ENCODE results near the gene RAB11FIP4. TPM values are rescaled to one million over a fixed set of nuclear protein-coding genes. Genes with fewer than 3 reads are reported as not detected.

Gene RAB11FIP4
- total RNA-seq, 4 donors from 2014 or later = 0.09 to 0.22 (median 0.16) TPM; not detected in 1

- ATAC-seq (no peak), DNase-seq (no peak)
- intact Hi-C loops (cut with DNase I; ENCODE audit: low total_unique reads) (no loop called here), in situ Hi-C loops (cut with MboI; ENCODE audit: low sequenced_read_pairs in 4 of 4) (loop anchor here (25.0 kb wide), 2 partner anchors 388 to 413 kb away; partner anchors contain the start of gene COPRS (in 1 of the 4))
- H3K36me3 ChIP-seq = no peaks in the 10 kb centered on the region
- TF ChIP-seq POLR2A (IDR thresholded peaks at IDR 0.05) (no peak), CTCF (IDR thresholded peaks at IDR 0.05 in 4 of 5, conservative IDR thresholded peaks at IDR 0.05 in 1 of 5) (no peak)
- H3K27me3 ChIP-seq = no peaks in the 10 kb centered on the region
- H3K9me3 ChIP-seq = no peaks in the 10 kb centered on the region
- H3K4me3 ChIP-seq = no peak overlapping the region
- H3K27ac ChIP-seq = no peak overlapping the region
- H3K4me1 ChIP-seq = no peaks in the 10 kb centered on the region
Observed at GRCh38 chr17:31449111-31449510, 57.6 kb downstream of the RAB11FIP4 start.

- Histone ChIP-seq H3K4me3 (no peak overlapping the region), H3K9me3 (no peaks in the 10 kb centered on the region), H3K36me3 (no peaks in the 10 kb centered on the region), H3K27me3 (no peaks in the 10 kb centered on the region), H3K27ac (no peak overlapping the region), H3K4me1 (no peaks in the 10 kb centered on the region)
- DNase-seq = no peak
- TF ChIP-seq CTCF (IDR thresholded peaks at IDR 0.05 in 4 of 5, conservative IDR thresholded peaks at IDR 0.05 in 1 of 5) = no peak
- no peak for TF ChIP-seq POLR2A (IDR thresholded peaks at IDR 0.05)
- ATAC-seq = no peak
- intact Hi-C loops (cut with DNase I; ENCODE audit: low total_unique reads) (no loop called here), in situ Hi-C loops (cut with MboI; ENCODE audit: low sequenced_read_pairs in 4 of 4) (loop anchor here (25.0 kb wide), 2 partner anchors 388 to 413 kb away; partner anchors contain the start of gene COPRS (in 1 of the 4))
Observed at GRCh38 chr17:31449746-31450145, 58.3 kb downstream of the RAB11FIP4 start.

GRCh38 chr17:31452101-31452500 is 60.6 kb downstream of the RAB11FIP4 start:
- intact Hi-C loops (cut with DNase I; ENCODE audit: low total_unique reads) = no loop called here
- TF ChIP-seq POLR2A (IDR thresholded peaks at IDR 0.05) = no peak
- no peak for TF ChIP-seq CTCF (IDR thresholded peaks at IDR 0.05 in 4 of 5, conservative IDR thresholded peaks at IDR 0.05 in 1 of 5)
- Histone ChIP-seq H3K36me3 (no peaks in the 10 kb centered on the region), H3K4me1 (no peaks in the 10 kb centered on the region), H3K4me3 (no peak overlapping the region), H3K9me3 (no peaks in the 10 kb centered on the region), H3K27ac (no peak overlapping the region), H3K27me3 (no peaks in the 10 kb centered on the region)
- in situ Hi-C loops (cut with MboI; ENCODE audit: low sequenced_read_pairs in 4 of 4) = no loop called here
- no peak for ATAC-seq
- DNase-seq = no peak

- no peak for TF ChIP-seq POLR2A (IDR thresholded peaks at IDR 0.05)
- TF ChIP-seq CTCF (IDR thresholded peaks at IDR 0.05 in 4 of 5, conservative IDR thresholded peaks at IDR 0.05 in 1 of 5) = no peak
- ATAC-seq (no peak), DNase-seq (no peak)
- Histone ChIP-seq H3K36me3 (no peaks in the 10 kb centered on the region), H3K27me3 (no peaks in the 10 kb centered on the region), H3K4me3 (no peak overlapping the region), H3K9me3 (no peaks in the 10 kb centered on the region), H3K4me1 (no peaks in the 10 kb centered on the region), H3K27ac (no peak overlapping the region)
- in situ Hi-C loops (cut with MboI; ENCODE audit: low sequenced_read_pairs in 4 of 4) (no loop called here), intact Hi-C loops (cut with DNase I; ENCODE audit: low total_unique reads) (no loop called here)
Observed at GRCh38 chr17:31452561-31453110, 61.2 kb downstream of the RAB11FIP4 start.

GRCh38 chr17:31453896-31454295 is 62.4 kb downstream of the RAB11FIP4 start:
- ATAC-seq (no peak), DNase-seq (no peak)
- intact Hi-C loops (cut with DNase I; ENCODE audit: low total_unique reads) (no loop called here), in situ Hi-C loops (cut with MboI; ENCODE audit: low sequenced_read_pairs in 4 of 4) (no loop called here)
- no peak for TF ChIP-seq POLR2A (IDR thresholded peaks at IDR 0.05)
- Histone ChIP-seq H3K27me3 (no peaks in the 10 kb centered on the region), H3K27ac (no peak overlapping the region), H3K4me3 (no peak overlapping the region), H3K36me3 (no peaks in the 10 kb centered on the region), H3K9me3 (no peaks in the 10 kb centered on the region), H3K4me1 (no peaks in the 10 kb centered on the region)

Measured in gastrocnemius medialis (tissue), 4 donors.